Endothelial cell of umbilical vein (primary cell): Measurements from ENCODE around the gene EIF3I. TPM values are rescaled to one million over a fixed set of nuclear protein-coding genes. Genes with fewer than 3 reads are reported as not detected.

Experiments used
- BruUV-seq: library from RNA; stranded (reverse); fragments of 400-500 nt; replicated peaks from 2 replicates; lab custom pipeline; 2021; lab: Mats Ljungman, UMichigan
- CTCF ChIA-PET: fragments of 300-600, 350-600 bp; sonication (Branson Sonifier 250); formaldehyde crosslinking; loops from one replicate; lab custom pipeline; 2021; ENCODE audit warnings: antibody characterized with exemption, inconsistent platforms; lab: Charles Lee
- POLR2A ChIA-PET: fragments of 300-600, 350-600 bp; sonication (Branson Sonifier 250); formaldehyde crosslinking; loops from one replicate; lab custom pipeline; 2021; ENCODE audit warnings: antibody characterized with exemption, inconsistent platforms; lab: Charles Lee
- DNase-seq: peaks from one replicate; pipeline ENCODE4 v3.0.0-alpha.2; 2011; ENCODE audit warnings: low read depth, low spot score
- FAIRE-seq: peaks from 2 replicates; lab custom pipeline; 2011; peaks lifted over from hg19 to GRCh38; lab: Jason Lieb, UNC
- H2AFZ ChIP-seq: 2 replicates; pipeline ENCODE4 v1.6.0; 2012; ENCODE audit warnings: low read depth, low read length, control low read depth, inconsistent platforms
- H3K27ac ChIP-seq: 2 replicates; pipeline ENCODE4 v1.5.1; 2011; ENCODE audit warnings: low read depth, mild to moderate bottlenecking, control low read depth, low read length, moderate library complexity; ENCODE audit not compliant: insufficient read depth
- H3K27me3 ChIP-seq, 2 experiments: 2 replicates each; pipeline versions ENCODE4 v1.6.0 to v1.6.1; 2011; ENCODE audit warnings: low read length in 2 of 2, mixed read lengths in 1 of 2; ENCODE audit not compliant: control insufficient read depth in 2 of 2, insufficient read depth in 2 of 2
- H3K36me3 ChIP-seq, 2 experiments: 2 replicates in 1 of 2; 3 replicates in 1 of 2; pipeline ENCODE4 v1.5.1; 2011; ENCODE audit warnings: low read length in 2 of 2, mild to moderate bottlenecking in 1 of 2, moderate library complexity in 1 of 2; ENCODE audit not compliant: control insufficient read depth in 2 of 2, insufficient read depth in 2 of 2; ENCODE audit errors: extremely low read depth in 1 of 2
- H3K4me1 ChIP-seq: 3 replicates; pipeline ENCODE4 v1.5.1; 2011; ENCODE audit warnings: mild to moderate bottlenecking, low read length; ENCODE audit not compliant: control insufficient read depth, insufficient read depth; ENCODE audit errors: extremely low read depth
- H3K4me2 ChIP-seq: 2 replicates; pipeline ENCODE4 v1.6.1; 2011; ENCODE audit warnings: low read length, control low read depth, mixed read lengths; ENCODE audit not compliant: insufficient read depth
- H3K4me3 ChIP-seq, 3 experiments: fragments of 200-600 bp in 1 of 3; sonication (generic), shearing (Covaris generic) in 1 of 3; replicated peaks in 1 of 3; 2 replicates each; pipeline ENCODE4 v1.5.1; 2011 to 2016; ENCODE audit warnings: control low read depth in 3 of 3, low read length in 3 of 3, mild to moderate bottlenecking in 2 of 3, inconsistent platforms in 1 of 3, low read depth in 1 of 3, moderate library complexity in 1 of 3; ENCODE audit not compliant: insufficient read depth in 1 of 3
- H3K79me2 ChIP-seq: 2 replicates; pipeline ENCODE4 v1.6.0; 2012; ENCODE audit warnings: low read length, inconsistent platforms; ENCODE audit not compliant: control insufficient read depth, insufficient read depth
- H3K9ac ChIP-seq: replicated peaks from 2 replicates; pipeline ENCODE3; 2011; ENCODE audit warnings: low read length, control low read depth; ENCODE audit not compliant: insufficient read depth; ENCODE audit errors: extremely low read depth
- H3K9me1 ChIP-seq: replicated peaks from 3 replicates; pipeline ENCODE4 v1.6.0; 2011; ENCODE audit warnings: mild to moderate bottlenecking, low read length; ENCODE audit not compliant: control insufficient read depth, insufficient read depth; ENCODE audit errors: extremely low read depth
- H3K9me3 ChIP-seq: replicated peaks from 2 replicates; pipeline ENCODE4 v1.5.1; 2012; ENCODE audit warnings: low read length, inconsistent platforms; ENCODE audit not compliant: control insufficient read depth, insufficient read depth
- H4K20me1 ChIP-seq: replicated peaks from 2 replicates; pipeline ENCODE3; 2011; ENCODE audit warnings: mild to moderate bottlenecking, low read length; ENCODE audit not compliant: control insufficient read depth, insufficient read depth; ENCODE audit errors: extremely low read depth
- EZH2 ChIP-seq: IDR thresholded peaks from 2 replicates; pipeline ENCODE4 v1.6.1; 2012; ENCODE audit warnings: borderline replicate concordance, low read depth, mild to moderate bottlenecking, moderate library complexity, low read length, inconsistent platforms; ENCODE audit not compliant: severe bottlenecking
- FOS ChIP-seq: IDR thresholded peaks from 2 replicates; pipeline ENCODE4 v1.6.1; 2011; ENCODE audit warnings: mild to moderate bottlenecking, low read length, moderate library complexity, borderline replicate concordance; ENCODE audit not compliant: insufficient read depth
- GATA2 ChIP-seq: IDR thresholded peaks from 2 replicates; pipeline ENCODE4 v1.7.0; 2011; ENCODE audit warnings: low read depth, mild to moderate bottlenecking, moderate library complexity, mixed read lengths, low read length; ENCODE audit not compliant: insufficient read length, insufficient read depth
- JUN ChIP-seq: IDR thresholded peaks from 2 replicates; pipeline ENCODE4 v1.6.1; 2011; ENCODE audit warnings: borderline replicate concordance, low read depth; ENCODE audit not compliant: insufficient read length, insufficient read depth
- MYC ChIP-seq: IDR thresholded peaks from one replicate; pipeline ENCODE4 v1.6.1; 2011; ENCODE audit warnings: mild to moderate bottlenecking, low read depth, low read length
- POLR2A ChIP-seq: IDR thresholded peaks from 2 replicates; pipeline ENCODE4 v1.6.1; 2012; ENCODE audit warnings: low read depth, mild to moderate bottlenecking, control low read depth, low read length
- POLR2AphosphoS5 ChIP-seq: IDR thresholded peaks from 2 replicates; pipeline ENCODE4 v1.6.1; 2012; ENCODE audit warnings: low read depth, mild to moderate bottlenecking, control low read depth, low read length, moderate library complexity; ENCODE audit not compliant: insufficient read depth
- dilution Hi-C: fragments of 300-500 bp; cut with MboI; formaldehyde crosslinking; loops from one replicate; pipeline ENCODE4 v1.15.0; 2019; ENCODE audit warnings: low sequenced_read_pairs; ENCODE audit not compliant: extremely low pct_ligation_motif_present
- intact Hi-C: fragments of 100-400 bp; cut with micrococcal nuclease; formaldehyde crosslinking; loops from one replicate; pipeline ENCODE4 v1.10.0; 2022
- polyA plus RNA-seq, 4 experiments: library from polyadenylated mRNA; depleted of rRNA in 3 of 4; stranded (reverse) in 3 of 4; unstranded in 1 of 4; fragments of >200 nt; gene quantifications; 2 replicates each; pipeline versions ENCODE4 v1.2.1 to v1.2.3, GENCODE V29; 2011 to 2012; ENCODE audit warnings: missing spikeins in 1 of 4
- total RNA-seq: library from RNA; stranded (reverse); gene quantifications from 2 replicates; pipeline ENCODE4 v1.2.3, GENCODE V29; 2021
- TF ChIP-seq, protein P1 (sequence below), 2 donors: IDR thresholded peaks; 1 replicate in 1 of 2; 2 replicates in 1 of 2; pipeline ENCODE4 v1.5.1; 2011; ENCODE audit warnings: low read length in 2 of 2, mild to moderate bottlenecking in 2 of 2, moderate library complexity in 2 of 2, control low read depth in 1 of 2, inconsistent platforms in 1 of 2, low read depth in 1 of 2; ENCODE audit not compliant: insufficient read depth in 1 of 2; ENCODE audit errors: extremely low read depth in 1 of 2
- TF ChIP-seq, protein P2 (sequence below): IDR thresholded peaks from 2 replicates; pipeline ENCODE4 v1.6.1; 2011; ENCODE audit not compliant: insufficient read depth, insufficient read length

Gene EIF3I
- total and polyA plus RNA-seq, 2 donors (not counting 3 experiments of a cell fraction or from before 2014, with no cell fraction given): 186 to 331 TPM

DNA sequence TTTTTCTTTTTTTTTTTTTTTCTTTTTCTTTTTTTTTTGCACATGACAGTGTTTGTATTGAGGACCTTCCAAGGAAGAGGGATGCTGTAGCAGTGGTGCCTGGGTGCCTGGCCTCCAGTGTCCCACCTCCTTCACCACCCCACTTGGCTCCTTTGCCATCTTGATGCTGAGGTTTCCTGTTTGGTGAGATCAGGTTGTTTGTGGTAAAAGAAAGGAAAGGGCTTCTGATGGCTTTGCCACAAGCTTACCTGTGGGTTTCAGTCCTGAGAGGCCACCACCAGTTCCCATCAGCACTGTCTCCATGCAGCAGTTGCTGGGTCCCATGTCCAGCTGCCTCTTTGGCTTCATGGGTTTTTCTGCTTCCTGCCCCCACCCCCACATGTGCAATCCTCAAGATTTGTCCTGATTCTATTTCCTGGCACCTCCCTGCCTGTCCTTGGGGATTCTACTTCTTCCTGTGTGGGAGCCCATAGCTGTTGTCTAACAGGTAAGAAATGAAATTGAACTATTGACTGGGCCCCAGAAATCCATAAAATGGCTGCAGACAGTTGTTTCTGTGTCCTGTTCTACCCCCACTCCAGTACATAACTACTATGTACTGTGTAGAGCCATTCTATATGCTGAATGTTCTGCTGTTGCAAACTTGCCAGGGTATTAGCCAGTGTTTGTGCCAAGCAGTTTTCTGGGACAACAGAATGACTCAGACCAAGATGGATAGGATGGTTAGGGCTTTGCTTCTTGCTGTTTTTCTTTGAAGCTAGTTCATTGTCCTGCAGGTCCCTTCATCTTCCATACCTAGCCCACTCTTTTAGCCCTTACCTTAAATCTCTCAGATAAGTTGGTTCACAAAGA, 26.0 kb upstream of the EIF3I start:
- Histone ChIP-seq H3K36me3 (peaks cover 29 to 54% of the 10 kb centered on the region in 2 experiments), H3K9me1 (no peaks in the 10 kb centered on the region), H3K79me2 (no peaks in the 10 kb centered on the region), H3K4me3 (no peak overlapping the region), H4K20me1 (no peaks in the 10 kb centered on the region), H3K27ac (no peak overlapping the region), H3K4me2 (no peak overlapping the region), H3K4me1 (peaks cover 2% of the 10 kb centered on the region), H2AFZ (no peak overlapping the region), H3K9ac (no peak overlapping the region), H3K27me3 (no peaks in the 10 kb centered on the region), H3K9me3 (no peaks in the 10 kb centered on the region)
- TF ChIP-seq MYC (no peak), POLR2AphosphoS5 (no peak), JUN (no peak), EZH2 (no peak), GATA2 (no peak), POLR2A (no peak), FOS (no peak)
- TF ChIP-seq, protein P1, sequence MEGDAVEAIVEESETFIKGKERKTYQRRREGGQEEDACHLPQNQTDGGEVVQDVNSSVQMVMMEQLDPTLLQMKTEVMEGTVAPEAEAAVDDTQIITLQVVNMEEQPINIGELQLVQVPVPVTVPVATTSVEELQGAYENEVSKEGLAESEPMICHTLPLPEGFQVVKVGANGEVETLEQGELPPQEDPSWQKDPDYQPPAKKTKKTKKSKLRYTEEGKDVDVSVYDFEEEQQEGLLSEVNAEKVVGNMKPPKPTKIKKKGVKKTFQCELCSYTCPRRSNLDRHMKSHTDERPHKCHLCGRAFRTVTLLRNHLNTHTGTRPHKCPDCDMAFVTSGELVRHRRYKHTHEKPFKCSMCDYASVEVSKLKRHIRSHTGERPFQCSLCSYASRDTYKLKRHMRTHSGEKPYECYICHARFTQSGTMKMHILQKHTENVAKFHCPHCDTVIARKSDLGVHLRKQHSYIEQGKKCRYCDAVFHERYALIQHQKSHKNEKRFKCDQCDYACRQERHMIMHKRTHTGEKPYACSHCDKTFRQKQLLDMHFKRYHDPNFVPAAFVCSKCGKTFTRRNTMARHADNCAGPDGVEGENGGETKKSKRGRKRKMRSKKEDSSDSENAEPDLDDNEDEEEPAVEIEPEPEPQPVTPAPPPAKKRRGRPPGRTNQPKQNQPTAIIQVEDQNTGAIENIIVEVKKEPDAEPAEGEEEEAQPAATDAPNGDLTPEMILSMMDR (IDR thresholded peaks at IDR 0.05; ENCODE audit: extremely low read depth in 1 of 2, insufficient read depth in 1 of 2, low read depth in 1 of 2, low read length in 2 of 2): no peak
- TF ChIP-seq, protein P2, sequence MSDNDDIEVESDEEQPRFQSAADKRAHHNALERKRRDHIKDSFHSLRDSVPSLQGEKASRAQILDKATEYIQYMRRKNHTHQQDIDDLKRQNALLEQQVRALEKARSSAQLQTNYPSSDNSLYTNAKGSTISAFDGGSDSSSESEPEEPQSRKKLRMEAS: no peak
- intact Hi-C loops (no loop called here), dilution Hi-C loops (no loop called here)
- ChIA-PET CTCF (interaction anchor here (0.8 kb wide), 1 partner anchor 205 kb away, joined by 3 read pairs; no protein-coding TSS in a partner anchor), POLR2A (interaction anchor here (0.9 to 1.1 kb wide), 2 partner anchors 19 to 88 kb away, joined by 3 read pairs; partner anchors contain the start of gene KPNA6)
- FAIRE-seq: no peak
- TSS peak; percentile 23 for BruUV-seq
- DNase-seq: peak; percentile 12
